GM18519 (cell line): Measurements from ENCODE around the gene VCL.
"Not testable (repeated sequence)": the region's sequence is repeated elsewhere in the genome, so short reads cannot be mapped to it uniquely, and the experiment has no call there.

ENCODE experiments used
- ATAC-seq: cut with Tn5 transposase; IDR thresholded peaks from one replicate; pipeline ENCODE4 v1.9.1; 2021; ENCODE audit warnings: mild to moderate bottlenecking, moderate library complexity; ENCODE audit not compliant: unreplicated experiment, low FRiP score

VCL gene

DNA sequence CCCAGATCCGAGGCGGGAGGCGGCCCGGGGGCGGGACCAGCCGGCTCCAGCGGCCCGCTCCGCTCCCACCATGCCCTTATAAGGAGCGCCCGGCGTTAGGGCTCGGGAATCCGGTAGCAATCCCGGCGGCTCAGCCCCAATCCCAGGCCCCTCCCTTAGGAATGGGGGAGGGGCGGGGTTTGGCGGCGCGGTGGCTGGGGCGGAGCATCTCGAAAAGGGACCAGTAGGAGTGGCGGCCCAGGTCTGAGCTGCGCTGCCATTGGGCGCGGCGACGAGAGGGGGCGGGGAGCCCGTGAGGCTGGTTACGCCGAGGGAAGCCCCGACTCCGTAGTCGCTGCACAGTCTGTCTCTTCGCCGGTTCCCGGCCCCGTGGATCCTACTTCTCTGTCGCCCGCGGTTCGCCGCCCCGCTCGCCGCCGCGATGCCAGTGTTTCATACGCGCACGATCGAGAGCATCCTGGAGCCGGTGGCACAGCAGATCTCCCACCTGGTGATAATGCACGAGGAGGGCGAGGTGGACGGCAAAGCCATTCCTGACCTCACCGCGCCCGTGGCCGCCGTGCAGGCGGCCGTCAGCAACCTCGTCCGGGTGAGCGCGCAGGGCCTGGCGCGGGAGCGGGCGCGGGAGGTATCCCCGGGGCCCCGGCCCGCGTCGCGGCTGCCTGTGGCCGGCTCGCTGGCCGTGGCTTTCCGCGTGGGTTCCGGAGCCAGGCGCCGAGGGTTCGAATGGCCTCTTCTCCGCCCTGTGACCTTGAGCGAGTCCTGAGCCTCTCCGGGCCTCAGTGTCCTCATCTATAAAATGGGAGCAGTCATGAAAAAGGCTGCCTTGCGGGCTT is at the start of gene VCL:
Gene VCL, plus strand, starts transcription at position 330 of the 836 bp plus-strand sequence. Its CDS starts 92 bp downstream, at position 422.
- ATAC-seq, result peak; percentile 91

DNA sequence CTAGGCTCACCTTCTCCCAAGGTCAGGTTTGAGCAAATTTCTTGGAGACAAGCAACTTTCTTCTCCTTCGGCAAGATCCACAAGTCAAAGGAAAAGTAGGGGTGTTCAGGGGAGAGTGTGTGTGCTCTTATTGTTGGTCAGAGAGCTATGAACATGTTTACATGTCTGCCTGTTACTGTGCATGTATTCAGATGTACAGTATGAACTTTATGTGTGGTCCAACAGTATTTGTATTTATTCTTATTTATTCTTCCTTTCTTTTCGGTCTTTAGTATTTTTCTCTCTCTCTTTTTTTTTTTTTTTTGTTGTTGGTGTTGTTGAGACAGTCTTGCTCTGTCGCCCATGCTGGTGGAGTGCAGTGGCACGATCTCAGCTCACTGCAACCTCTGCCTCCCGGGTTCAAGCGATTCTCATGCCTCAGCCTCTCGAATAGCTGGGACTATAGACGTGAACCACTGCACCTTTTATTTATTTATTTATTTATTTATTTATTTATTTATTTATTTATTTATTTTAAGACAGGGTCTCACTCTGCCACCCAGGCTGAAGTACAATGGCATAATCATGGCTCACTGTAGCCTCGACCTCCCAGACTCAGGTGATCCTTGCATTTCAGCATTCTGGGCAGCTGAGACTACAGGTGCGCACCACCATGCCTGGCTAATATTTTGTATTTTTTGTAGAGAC is 48.8 kb upstream of the VCL start:
- no peak for ATAC-seq

DNA sequence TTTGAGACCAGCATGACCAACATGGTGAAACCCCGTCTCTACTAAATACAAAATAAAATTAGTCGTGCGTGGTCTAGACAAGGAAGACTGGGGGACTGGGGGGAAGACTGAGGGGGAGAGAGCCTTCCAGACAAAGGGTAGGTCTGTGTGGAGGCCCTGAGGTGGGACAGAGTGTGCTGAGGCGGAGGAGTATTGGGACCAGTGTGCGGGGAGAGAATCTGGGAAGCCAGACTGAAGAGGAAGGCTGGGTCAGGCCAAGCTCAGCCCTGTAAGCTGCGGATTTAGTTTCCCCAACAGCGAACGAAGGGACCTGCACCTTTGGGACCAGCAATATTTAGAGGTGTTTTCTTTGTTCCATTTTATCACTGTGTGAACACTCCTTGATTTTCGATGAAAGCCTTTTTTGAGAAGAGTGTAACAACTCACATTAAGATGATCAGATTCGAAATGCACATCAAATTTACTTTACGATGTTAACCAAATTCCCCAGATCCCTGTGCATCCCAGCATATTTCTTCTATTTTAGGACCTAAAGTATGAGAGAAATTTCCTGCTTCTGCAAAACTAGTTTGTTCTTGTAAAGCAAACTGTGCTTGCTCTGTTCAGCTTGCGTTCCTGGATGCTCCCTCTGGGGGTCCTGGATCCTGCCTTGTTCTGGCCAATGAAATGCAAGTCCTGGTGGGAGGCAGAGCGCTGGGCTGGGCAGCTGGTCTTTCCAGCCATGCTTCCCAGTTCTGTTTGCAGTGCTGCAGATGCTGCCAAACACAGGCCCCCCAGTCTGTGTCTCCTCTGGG is 47.6 kb upstream of the VCL start:
- no peak for ATAC-seq

- no peak for ATAC-seq
Measured at GRCh38 chr10:73953665-73954064, 44.3 kb upstream of the VCL start.

DNA sequence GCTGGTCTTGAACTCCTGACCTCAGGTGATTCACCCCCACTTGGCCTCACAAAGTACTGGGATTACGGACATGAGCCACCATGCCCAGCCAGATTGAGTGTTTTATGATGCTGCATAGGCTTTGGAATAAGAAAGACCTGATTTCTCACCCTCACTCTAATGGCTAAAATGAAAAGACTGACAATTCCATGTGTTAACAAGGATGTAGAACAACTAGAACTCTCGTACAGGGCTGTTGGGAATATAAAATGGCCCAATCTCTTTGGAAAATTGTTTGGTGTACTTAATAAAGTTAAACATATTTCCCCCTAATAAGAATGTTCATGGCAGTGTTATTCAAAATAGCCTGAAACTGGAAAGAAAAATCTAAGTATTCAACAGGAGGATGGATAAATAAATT is 43.2 kb upstream of the VCL start:
- no peak for ATAC-seq

GRCh38 chr10:73955719-73956118 is 42.2 kb upstream of the VCL start:
- ATAC-seq, result no peak

DNA sequence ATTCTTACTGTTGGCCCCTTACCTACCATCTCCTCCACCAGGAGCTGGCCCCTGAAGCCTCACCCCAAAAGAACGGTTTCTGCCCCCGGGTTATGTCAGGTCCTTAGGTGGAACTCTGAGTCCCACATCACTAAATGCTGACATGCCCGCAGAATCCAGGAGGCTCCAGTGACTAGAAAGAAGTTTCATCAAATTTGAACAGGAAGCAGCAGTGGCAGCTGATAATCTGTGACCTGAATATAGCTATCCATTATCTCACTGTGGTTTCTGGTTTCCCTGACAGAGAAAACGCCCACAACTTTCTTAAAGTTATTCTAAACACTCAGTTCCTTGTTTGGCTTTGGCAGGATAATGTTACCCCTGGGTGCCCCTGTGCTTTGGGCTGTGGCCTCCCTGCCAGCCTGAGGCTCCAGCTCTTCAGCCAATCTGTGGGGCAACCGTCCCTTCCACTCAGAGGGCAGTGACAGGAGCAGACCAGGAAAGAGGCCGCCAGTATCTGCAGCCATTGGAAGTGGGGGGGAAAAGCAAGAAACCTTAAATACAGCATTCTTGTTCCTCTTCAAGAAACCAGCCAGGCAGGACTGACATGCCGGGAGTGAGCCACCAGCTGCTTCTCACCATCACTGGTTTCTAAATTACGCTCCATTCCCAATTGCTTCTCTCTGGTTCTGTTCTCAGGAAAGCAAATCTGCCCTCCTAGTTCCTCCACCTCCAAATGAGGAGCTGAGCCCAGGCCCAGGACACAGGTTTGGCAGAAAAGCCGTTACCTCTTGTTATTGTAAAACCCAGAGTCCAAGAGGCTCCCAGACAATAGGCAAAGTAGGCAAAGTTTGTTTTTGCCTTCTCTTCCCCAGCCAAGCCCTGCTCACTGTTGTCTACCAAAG is 41.2 kb upstream of the VCL start:
- no peak for ATAC-seq

- peak; percentile 33 for ATAC-seq
Measured at GRCh38 chr10:73959484-73960243, 38.3 kb upstream of the VCL start.

GRCh38 chr10:73962386-73962785 is 35.5 kb upstream of the VCL start:
- ATAC-seq, result no peak

- not testable (repeated sequence) for ATAC-seq
Measured at GRCh38 chr10:73963533-73963932, 34.4 kb upstream of the VCL start.

- ATAC-seq, result no peak
Measured at GRCh38 chr10:73964743-73965142, 33.2 kb upstream of the VCL start.

- not testable (repeated sequence) for ATAC-seq
Measured at GRCh38 chr10:73965267-73965889, 32.5 kb upstream of the VCL start.

DNA sequence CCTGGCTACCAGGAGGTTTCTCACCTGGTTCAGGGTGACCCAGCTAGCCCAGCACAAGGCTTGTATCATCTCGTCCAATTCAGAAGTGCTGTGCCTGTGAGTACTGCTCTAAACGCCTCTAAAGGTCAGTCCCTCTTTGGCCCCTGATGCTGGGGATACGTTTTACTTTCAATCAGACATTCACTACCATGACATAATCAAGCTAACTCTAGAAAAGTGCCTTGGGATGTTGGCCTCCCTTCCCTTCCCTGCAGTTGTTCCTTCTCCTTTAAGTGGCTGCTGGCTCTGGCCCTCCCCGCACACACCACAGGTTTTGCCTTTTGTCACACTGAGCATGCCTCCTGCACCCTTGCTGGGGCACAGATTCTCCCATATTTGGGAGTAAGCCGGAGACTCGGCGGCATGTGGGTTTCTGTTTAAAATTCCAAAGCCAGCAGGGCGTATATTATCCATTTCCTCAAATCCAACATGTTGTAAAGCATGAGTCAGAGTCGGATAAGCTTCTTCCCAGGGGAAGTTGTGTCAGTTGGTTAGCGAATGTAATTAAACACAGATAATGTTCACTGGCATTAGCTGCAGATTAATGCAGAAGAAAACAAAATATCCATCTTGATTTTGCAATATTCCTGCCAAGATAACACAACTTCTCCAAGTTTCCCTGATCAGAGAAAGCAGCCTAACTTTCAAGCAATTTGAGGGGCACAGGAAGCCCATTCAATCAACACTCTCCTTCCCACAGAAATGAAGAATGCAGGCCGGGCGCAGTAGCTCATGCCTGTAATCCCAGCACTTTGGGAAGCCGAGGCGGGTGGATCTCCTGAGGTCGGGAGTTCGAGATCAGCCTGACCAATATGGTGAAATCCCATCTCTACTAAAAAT is 31.8 kb upstream of the VCL start:
- no peak for ATAC-seq

GRCh38 chr10:73967022-73967429 is 30.9 kb upstream of the VCL start:
- no peak for ATAC-seq

GRCh38 chr10:73967544-73967943 is 30.4 kb upstream of the VCL start:
- ATAC-seq, result no peak

DNA sequence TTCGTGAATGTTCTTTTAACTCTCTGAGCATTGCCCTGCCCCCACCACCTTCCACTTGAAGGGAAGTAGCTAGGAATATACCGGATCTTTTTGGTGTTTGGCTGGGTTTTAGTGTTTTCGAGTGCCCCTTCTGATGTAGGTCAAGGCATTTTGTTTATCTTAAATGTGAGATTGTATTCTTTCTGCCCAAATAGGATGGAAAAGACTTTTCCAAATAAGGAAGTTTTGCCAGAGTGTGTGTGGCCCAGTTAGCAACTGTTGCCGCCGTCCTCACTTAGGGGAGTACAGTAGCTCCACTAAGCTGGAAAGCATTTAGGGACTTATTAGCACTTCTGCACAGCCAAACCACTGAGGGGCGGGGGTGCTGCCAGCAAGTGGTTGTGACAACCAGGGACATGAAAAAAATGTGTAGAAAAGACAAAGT is 29.8 kb upstream of the VCL start:
- ATAC-seq, result no peak

- no peak for ATAC-seq
Measured at GRCh38 chr10:73969224-73969841, 28.6 kb upstream of the VCL start.

- no peak for ATAC-seq
Measured at GRCh38 chr10:73970845-73971244, 27.1 kb upstream of the VCL start.
